Activated naive CD8-positive, alpha-beta T cell treated with anti-CD3 and anti-CD28 coated beads, Interleukin-2, amount 50 U/mL, for 16 hours (primary cell): ENCODE measurements around the gene TRABD.
A peak's percentile ranks its signal among the peaks of the same experiment; 100 is the strongest.

Experiments used
- DNase-seq: peaks from one replicate; pipeline ENCODE4 v3.0.0-alpha.2; 2020; ENCODE audit warnings: low read depth, low spot score

Gene TRABD

GRCh38 chr22:50238755-50239154 lies 53.0 kb downstream of the TRABD start:
- DNase-seq = no peak

GRCh38 chr22:50242406-50242949 lies 56.8 kb downstream of the TRABD start:
- no peak for DNase-seq

- DNase-seq = no peak
These were observed 58.1 kb downstream of the TRABD start for GRCh38 chr22:50243685-50244419.

GRCh38 chr22:50244420-50245213 lies 58.9 kb downstream of the TRABD start, which contains the start of gene TUBGCP6:
Gene TUBGCP6 (minus strand): TSS chr22:50245023. CDS start chr22:50244459, 564 bp downstream.
- peak; percentile 81 for DNase-seq

GRCh38 chr22:50245214-50246072 lies 59.7 kb downstream of the TRABD start:
- DNase-seq = peak; percentile 33

GRCh38 chr22:50246242-50247175 lies 60.8 kb downstream of the TRABD start:
- no peak for DNase-seq

GRCh38 chr22:50247748-50248147 lies 62.0 kb downstream of the TRABD start:
- no peak for DNase-seq

- no peak for DNase-seq
These were observed 62.7 kb downstream of the TRABD start for GRCh38 chr22:50248196-50249081.
